Measurements from ENCODE around the gene GALE.

- TF ChIP-seq CTCF (IDR thresholded peaks at IDR 0.05) (no peak), EZH2 (IDR thresholded peaks at IDR 0.05; ENCODE audit: borderline replicate concordance, insufficient read depth, low read depth, low read length, poor library complexity, severe bottlenecking) (no peak)
These were observed 2.8 kb downstream of the GALE start for GRCh38 chr1:23797478-23798448.
